NCI-H69 (cell line): ENCODE results near the gene PPP1R16B.
"Not testable (repeated sequence)": the region's sequence is repeated elsewhere in the genome, so short reads cannot be mapped to it uniquely, and the experiment has no call there.

Experiments
- DNase-seq: peaks from one replicate; lab custom pipeline; 2025; lab: John Stamatoyannopoulos, UW

The PPP1R16B gene

DNA sequence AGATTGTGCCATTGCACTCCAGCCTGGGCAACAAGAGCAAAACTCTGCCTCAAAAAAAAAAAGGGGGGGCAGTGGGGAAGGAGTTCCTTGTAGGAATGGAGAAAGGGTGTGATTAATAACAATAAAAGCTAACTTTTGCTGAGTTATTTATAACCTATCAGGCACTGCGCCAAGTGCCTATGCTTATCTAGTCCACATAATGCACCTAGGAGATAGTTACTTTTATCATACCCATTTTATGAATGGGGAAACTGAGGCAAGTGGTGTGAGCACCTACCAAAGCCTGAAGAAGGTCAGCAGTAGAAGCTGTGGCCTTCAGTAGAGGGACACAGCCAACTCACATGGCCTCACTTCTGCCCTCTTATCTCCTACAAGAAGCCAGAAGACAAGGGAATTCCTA is 13.6 kb upstream of the PPP1R16B start:
- DNase-seq = no peak

DNA sequence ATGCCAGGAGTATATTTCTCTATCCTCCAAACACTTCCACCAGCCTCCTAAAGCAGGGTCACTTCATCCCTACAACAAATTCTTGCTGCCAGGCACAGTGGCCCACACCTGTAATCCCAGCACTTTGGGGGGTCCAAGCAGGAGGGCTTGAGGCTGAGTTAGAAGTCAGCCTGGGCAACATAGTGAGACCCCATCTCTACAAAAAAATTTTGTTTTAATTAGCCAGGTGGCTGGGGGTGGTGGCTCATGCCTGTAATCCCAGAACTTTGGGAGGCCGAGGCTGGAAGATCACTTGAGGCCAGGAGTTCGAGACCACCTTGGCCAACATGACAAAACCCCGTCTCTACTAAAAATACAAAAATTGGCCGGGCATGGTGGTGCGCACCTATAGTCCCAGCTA is 11.4 kb upstream of the PPP1R16B start:
- not testable (repeated sequence) for DNase-seq

DNA sequence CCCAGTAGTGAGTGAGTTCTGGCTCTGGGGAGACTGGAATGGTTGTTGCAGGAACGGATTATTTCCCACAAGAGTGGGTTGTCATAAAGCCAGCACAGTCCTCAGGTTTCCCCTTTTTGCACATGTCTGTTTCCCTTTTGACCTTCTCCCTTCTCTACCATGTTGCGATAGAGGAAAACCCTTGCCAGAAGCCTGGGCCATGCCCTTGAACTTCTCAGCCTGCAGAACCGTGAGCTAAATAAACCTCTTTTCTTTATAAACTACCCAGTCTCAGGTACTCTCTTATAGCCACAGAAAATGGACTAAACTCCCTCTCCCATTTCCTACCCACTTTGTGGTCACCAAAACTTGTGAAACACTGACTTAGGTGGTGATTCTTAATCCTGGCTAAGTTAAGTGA is 7.2 kb upstream of the PPP1R16B start:
- no peak for DNase-seq

DNA sequence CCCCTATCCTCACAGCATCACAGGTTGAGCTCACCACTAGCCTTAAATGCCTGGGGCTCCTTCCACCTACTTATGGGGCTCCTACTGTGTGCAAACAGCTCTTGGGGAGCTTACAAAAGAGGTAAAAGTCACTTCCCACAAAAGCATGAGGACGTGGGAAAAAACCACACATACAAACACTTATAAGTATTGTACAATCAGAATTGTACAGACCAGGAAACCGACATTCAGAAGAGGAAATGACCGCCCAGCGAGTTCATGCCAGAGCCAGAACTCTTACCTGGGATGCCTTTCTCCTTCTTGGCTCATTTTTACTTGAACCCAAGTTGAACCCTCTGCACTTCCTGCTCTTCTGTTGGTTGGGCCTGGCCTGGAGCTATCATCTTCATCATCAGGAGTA is 6.3 kb upstream of the PPP1R16B start:
- DNase-seq = no peak

DNA sequence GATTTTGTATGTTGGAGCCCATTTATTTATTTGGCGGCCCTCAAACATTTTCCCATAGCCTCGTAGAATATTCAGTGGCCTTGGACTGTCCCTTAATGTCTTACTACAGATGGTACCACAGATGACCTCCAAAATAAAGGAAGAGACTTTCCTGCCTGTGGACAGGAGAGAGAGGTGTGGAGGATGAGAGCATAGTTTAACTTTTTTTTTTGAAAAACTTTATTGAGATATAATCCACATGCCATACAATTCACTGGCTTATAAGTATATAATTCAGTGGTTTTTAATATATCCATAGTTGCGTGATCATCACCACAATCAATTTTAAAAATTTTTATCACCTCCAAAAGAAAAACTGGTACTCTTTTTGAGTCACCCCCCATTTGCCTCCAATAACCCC is 4.6 kb upstream of the PPP1R16B start:
- DNase-seq = no peak

DNA sequence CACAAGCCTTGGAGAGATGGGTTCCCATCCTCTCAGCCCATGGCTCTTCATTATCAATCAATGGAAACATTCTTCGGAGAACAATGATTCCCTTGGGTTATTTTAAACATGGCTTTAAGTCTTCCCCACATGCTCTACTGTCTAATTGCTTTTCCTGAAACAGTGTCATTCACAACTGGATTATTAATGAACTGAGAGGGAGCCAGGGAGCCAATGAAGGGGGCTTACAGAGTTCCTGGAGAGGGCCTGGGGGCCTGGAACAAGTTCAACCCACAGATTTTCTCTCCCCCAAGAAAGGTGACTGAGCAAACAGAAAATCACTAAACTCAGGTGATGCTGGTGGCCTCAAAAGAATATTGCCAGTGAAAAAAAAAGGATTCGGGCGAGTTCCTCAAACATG is 1.3 kb upstream of the PPP1R16B start:
- no peak for DNase-seq

DNA sequence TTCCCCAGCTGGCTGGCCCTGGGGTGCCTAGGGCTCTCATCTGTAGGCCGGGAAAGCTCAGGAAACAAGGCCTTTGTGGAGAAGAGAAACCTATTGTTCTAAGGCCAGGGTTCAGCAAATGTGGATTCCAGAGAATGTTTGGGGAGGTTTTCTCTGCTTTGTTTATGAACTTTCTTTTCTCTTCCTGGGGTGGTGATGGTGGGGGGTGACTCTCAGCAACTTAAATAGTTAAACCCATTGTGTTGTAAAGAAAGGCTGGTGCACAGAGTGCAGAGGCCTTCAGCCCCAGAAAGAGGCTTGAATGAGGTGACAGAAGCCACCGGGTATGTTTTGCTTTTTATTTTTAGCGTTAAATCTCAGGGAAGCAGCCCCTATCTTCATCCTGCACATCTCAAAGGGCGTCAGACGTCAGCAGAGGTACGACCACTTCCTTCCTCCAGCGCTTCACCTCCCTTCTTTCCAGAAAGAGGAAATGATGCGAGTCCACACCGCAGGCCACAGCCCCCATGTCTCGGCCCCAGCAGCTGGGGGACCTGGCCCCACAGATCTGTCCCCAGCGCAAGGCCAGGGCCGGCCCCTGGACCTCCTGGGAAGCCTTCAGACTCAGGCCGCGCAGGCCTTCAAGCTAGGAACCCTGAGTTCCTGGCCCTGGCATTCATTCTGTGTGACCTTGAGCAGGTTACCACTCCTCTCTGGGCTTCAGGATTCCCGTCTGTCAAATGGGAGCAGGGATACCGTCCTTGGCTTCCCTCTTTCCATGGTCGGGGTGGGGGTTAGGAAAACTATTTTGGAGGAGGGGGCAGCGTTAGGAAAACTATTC is 605 bp upstream of the PPP1R16B start:
- no peak for DNase-seq

DNA sequence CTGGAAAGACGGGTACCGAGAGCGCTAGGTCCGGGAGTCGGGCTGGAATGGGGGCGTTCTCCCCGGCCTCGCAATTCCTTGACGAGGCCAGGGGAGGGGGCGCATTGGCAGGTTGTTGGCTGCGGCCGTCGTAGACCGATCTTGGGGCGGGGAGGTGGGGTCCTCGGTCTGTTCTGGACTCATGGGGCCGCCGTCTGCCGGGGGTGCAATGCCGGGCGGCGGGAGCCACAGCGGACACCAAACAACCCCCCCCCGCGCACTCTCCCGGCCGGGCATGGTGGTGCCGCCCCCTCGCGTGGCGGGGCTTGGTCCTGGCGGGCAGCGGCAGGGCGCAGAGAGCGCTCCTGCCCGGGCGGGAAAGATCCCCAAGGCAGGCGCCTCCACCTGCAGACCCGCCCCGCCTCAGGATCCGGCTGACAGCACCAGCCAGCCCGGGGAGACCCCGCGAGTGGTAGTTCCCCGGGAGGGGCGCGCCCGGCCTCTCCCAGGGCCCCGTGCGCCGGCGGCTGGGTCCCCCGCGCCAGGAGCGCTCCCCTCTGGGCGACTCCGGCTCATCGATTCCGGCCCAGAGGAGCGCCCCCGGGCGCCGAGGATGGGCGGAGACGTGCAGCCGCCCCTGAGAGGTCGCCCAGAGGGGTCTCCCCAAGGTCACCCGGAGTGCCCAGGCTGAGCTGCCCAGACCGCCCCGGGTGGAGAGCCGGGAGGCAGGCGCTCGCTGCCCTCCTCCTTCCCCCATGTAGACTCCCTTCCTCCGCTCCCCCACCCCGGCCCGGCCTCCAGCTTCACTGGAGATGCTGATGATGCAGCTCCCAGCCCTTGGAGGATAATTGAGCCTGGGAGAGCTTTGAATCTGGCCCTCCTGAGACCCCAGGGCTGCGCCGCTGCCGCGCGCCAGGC is 709 bp downstream of the PPP1R16B start:
- peak; percentile 47 for DNase-seq

DNA sequence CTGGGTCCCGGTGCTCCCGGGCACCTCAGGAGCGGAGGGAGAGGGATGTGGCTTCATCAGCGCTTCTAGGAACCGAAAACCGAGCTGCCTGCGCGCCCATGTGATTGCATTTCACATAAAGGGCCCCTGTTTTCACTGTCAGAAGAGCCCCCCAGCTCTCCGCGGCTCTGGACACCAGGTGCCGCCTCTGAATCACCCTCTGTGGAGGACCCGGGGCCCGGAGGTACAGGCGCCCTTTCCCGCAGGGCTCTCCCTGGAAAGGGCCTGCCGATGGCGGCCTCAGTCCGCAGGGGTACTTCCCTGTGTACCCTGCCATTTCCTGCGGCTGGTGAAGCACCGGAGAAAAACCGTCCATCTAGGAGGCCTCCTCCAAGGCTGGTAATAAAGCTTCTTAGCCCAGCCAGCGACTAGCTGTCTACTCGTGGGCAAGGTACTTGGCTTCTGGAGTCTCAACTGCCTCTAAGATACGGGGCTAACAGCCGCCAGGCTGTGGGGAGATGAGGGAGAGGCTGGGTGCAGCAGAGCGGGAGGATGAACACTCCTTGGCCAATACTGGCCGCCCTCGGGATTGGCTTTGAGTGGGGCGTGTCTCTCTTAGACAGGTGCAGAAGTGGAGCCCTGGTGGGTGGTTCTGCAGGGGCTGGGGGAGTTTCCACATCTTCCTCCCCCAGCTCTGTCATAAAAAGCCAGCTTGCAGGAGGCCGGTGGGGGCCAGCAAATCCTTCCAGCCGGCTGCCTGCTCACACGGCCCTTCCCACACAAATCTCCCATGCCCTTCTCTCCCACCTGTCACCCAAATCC is 1.6 kb downstream of the PPP1R16B start:
- peak; percentile 67 for DNase-seq

DNA sequence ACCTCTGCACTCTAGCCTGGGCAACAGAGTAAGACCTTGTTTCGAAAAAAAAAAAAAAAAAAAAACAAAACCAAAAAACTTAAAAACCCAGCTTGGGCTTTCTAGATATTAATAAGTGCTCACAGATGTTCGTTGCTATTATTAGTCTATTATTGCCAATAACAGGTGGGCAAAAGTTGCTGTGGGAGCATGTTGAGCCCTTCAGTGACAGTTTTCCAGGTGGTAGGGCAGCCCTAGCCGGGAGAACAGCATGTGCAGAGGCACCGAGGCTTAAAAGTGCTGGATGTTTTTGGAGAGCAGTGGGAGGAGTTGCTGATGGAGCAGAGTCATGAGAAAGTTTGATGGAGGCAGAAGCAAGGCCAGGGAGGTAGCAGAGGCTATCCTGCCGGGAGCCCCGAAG is 4.4 kb downstream of the PPP1R16B start:
- DNase-seq = no peak

DNA sequence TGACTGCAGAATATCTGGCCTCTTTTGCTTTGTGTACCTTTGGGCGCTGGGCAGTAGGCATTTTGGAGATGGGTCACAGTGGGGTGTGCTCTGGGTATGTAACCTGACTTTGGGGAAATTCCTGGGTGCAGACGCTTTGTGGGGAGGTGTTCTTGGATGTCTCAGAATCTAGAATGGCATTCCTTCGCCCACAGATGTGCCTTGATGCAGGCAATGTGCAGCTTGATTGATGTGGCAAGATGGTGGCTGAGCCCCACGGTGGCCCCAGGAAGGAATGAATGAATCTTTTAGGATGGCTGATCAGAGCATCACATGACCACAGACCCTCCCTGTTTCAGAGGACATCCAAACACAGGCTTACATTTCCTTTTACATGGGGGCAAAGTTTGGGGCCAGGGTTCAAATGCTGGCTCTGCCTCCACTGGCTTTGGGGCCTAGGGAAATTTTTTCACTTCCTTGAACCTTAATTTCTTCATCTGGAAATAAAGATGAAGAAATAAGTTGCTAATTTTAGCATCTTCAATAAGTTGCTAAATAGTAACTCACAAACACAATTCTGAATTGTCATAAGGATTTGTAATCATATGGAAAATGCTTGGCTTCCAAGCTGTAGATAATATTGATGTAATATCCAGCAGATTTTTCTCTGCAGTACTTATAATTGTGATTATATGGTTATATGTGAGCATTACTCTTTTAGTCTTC is 5.6 kb downstream of the PPP1R16B start:
- DNase-seq = no peak

DNA sequence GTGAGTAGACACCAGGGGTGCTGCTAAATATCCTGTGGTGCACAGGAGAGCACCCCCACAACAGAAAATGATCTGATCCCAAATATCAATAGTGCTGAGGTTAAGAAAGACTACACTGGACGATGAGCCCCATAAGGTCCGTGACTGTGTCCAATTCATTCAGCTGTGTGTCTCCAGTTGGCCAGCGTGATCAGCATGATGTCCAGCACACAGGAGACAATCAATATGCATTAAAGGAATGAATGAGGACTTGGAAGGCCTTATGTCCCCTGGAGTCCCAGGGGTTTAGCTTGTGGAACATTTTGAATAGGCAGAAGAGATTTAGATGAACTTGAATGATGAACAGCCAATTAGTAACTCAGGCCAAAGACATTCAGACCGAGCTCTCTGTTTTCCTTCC is 6.3 kb downstream of the PPP1R16B start:
- DNase-seq = no peak

DNA sequence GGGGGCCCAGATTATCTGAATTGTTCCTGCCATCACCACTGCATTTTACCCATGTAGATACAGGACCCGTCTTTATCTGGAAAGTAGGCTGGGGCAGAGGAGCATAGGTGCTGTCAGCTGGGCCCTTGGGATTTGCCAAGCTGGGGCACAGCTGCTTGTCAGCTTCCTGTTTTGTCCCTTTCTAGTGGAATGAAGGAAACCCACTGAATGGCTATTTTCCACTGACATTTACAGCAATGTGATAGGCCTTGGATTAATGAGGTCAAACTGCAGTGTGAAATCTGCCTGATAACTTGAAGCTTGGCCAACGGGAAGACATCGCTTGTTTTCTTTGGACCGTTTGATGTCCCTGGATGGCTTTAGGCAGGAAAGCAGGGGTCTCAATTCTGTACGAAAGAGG is 6.7 kb downstream of the PPP1R16B start:
- no peak for DNase-seq

DNA sequence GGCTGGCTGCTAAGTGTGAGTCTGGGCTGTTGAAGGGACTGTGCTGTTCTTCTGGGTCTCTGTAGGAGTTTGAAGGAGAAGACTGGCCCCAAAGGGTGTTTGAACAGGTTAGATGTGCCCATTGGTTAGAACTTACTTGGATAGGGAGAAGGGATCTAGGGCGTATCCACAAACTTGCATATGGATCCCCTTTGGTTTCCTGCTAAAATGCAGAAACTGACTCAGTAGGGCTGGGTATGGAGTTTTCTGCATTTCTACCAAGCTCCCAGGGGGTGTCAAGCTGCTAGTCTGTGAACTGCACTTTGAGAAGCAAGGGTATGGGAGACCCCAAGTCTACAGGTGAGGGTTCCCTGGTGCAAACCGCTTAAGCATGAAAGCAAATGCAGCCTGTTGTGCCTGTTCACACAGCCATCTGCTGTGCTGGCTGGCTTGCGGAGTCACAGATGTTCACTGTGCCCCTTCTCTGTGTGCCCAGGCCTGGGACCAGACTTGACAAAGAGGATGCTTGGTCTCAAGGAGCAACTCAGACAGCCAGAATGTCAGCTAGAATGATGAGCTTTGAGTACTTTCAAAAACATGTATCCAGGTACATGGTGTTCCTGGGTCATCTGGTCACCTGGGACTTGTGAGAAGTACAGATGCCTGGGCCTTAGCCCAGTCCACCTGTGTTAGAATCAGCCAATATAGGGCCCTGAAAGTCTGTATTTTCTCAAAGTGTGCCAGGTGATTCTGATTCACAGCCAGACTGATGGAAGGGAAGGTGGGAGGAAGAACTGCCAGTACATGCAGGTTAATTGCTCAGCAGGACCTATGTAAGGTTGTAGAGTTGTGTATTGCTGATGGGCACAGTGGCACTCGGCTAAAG is 7.4 kb downstream of the PPP1R16B start:
- DNase-seq = peak; percentile 46

DNA sequence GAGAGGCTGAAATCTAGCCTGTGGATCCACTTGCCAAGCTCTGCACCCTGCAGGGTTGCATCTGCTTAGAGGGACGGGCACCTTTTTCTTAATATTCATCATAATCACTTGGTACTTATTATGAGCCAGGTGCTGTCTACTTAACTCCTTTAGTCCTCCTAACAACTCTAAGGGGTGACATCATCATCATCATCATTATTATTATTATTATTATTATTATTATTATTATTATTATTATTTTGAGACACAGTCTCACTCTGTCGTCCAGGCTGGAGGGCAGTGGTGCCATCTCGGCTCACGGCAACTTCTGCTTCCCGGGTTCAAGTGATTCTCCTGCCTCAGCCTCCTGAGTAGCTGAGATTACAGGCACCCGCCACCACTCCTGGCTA is 8.1 kb downstream of the PPP1R16B start:
- not testable (repeated sequence) for DNase-seq

DNA sequence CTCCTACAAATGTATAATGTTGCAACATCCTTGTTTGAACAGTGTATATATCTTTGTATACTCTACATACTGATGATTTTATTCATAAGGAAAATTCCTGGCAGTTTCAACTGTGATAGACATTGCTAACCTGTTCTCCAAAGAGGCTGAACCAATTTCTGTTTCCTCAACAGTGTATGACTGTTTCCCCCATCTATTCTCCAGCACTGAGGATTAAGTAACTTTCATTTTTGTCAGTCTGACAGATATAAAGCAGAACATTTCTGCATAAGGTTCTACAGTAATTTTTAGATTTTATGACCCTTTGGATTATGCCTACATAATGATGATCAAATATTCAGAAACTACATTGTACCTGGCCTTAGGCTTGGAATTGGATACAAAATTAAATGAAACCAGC is 9.9 kb downstream of the PPP1R16B start:
- DNase-seq = no peak

DNA sequence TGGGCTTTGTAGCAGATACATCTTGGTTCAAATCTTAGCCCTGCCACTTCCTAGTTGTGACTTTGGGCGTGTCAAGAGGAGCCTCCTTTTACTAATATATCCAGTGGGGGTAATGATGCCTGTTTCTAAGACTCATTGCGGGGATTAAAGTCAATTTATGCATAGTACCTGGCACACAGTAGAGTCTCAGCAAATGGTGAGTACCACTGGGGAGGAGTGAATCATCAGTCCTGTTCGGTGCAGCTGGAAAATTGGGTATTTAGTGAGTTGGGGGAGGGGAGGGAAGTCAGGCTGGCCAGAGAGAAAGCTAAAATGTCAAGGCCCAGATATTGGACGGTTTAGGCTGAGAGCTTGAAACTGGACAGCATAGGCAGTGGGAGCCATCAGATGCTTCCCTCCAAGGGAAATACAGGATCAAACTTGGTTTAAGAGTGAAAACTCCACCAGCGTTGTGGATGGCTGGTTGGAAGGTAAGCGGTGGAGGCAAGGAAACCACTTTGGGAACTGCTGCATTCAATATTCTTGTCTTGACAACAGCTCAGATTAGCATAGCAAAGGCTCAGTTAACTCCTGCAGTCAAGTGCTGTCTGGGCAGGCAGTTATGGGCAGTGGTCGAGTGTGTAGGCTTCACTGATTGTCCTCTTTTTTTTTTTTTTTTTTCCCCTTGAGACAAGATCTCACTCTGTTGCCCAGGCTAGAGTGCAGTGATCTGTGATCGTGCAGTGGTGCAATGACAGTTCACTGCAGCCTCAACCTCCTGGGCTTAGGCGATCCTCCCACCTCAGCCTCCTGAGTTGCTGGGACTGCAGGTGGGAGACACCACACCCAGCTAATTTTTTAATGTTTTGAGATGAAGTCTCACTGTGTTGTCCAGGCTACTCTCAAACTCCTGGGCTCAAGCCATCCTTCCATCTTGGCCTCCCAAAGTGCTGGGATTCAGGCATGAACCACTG is 12.9 kb downstream of the PPP1R16B start:
- DNase-seq = no peak

DNA sequence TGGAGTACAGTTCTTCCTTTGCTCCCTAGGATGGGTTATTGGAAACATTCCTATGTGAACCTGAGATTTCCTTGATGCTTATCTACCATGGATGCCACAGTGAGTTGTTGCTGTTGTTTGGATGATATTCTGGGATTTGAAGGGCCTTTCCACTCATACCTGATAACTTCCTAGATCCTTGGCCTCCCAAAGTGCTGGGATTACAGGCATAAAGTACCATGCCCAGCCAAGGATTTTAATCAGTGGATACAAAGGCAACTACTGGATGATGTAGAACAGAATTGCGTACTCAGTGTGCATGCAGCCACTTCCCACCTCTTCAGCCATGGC is 20.0 kb downstream of the PPP1R16B start:
- no peak for DNase-seq

DNA sequence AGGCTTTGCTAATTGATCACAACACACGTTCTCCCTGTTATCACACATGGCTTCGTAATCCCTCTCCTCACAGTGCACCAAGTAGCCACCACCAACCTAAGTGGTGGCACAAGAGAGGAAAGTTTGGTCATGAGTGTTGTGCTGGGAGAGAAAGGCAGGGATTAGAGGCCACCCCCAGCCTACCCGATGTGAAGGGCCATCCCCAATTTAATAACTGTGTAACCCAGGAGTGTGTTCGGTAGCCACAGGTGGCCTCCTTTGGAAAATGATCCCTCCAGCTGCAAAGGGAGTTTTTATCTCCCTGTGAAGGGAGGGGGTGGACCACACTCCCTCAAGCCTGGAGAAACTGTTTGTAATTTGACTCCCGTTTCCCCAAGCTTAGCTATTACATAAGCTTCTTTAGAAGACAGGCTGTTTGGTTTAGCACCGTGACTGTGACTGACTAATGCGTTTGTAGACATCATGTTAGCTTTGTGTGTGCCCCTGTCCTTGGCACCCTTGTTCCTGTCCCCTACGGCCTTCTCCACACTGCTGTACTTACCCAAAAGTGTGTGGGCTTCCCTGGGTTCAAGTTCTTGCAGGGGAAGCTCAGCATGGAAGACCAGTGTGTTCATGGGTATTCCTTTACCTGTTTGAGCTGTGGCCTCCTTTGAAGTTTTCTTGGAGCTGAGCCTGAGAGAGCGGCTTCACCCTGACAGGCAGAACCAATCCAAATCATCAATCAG is 20.6 kb downstream of the PPP1R16B start:
- peak; percentile 91 for DNase-seq
